ENCODE results near the gene EEA1.

The EEA1 gene

DNA sequence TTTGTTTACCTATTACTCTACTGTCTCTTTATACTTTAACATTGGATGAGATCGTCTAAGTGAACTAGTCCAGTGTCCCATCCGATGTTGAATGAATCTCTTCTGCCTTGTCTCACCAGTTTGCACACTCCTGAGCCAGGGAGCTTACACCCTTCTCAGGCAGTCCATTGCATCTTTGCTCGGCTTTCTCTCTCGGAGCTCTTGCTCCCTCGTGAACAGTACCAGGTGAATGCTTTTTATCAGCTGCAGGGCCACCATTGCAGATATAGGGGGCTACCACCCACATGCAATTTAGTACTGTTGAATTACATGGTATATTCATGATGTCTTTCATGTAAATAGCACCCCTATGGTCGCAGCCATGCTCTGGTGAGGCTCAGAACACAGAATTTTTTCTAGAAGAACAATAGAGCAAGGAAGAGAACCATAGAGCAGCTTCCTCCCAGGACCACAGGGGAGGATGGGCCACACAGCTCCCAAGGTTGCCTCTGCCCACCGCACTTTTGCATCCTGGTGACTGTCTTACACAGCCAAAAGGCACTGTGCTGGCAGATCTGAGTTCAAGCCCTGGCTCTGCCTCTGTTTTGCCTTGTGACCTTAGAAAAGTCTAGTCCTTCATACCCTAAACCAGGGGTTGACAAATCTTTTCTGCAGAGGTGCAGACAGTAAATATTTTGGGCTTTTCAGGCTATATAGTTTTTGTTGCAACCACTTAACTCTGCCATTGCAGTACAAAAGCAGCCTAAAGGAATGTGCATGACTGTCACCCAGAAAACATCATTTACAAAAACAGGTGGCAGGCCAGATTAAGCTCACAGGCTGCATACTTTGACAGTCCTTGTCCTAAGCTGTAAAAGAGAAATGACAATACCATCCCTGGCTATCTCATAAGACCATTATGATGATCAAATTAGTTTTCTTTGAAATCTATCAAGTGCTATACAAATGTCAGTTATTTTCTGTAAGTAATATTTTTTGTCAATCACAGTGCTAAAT is 190.9 kb downstream of the EEA1 start:
- H3K4me3 ChIP-seq (ENCODE audit: low read depth, low read length), result no peak overlapping the region
- no peaks in the 10 kb centered on the region for H3K36me3 ChIP-seq (ENCODE audit: control insufficient read depth, insufficient read depth, low read length)
- no peaks in the 10 kb centered on the region for H3K27me3 ChIP-seq (ENCODE audit: control insufficient read depth, insufficient read depth, low read length)
- no peak overlapping the region for H3K9ac ChIP-seq (ENCODE audit: low read depth, low read length)
- no peaks in the 10 kb centered on the region for H3K9me3 ChIP-seq (ENCODE audit: control insufficient read depth, insufficient read depth, low read length)
- H3K4me1 ChIP-seq (ENCODE audit: control insufficient read depth, insufficient read depth, low read length), result no peaks in the 10 kb centered on the region

DNA sequence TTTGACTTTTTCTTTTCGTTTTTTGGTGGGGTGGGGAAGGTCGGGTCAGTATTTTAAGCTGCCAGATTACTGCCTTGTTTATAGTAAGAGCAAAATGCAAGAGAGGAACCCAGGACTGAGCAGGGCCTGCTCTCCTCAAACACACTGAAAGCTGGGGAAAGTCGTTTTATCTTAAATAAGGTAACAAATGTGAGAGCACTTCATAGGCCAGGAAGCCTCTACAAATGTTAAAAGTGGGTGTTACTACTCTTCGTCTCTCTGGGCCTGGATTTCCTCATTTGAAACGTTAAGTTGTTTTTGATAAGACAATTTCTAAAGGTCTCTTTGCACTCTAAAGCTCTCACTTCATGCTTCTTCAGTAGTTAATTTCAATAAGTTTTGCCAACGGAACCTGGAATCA is 192.5 kb downstream of the EEA1 start:
- no peak overlapping the region for H3K9ac ChIP-seq (ENCODE audit: low read depth, low read length)
- H3K9me3 ChIP-seq (ENCODE audit: control insufficient read depth, insufficient read depth, low read length), result no peaks in the 10 kb centered on the region
- no peaks in the 10 kb centered on the region for H3K4me1 ChIP-seq (ENCODE audit: control insufficient read depth, insufficient read depth, low read length)
- H3K27me3 ChIP-seq (ENCODE audit: control insufficient read depth, insufficient read depth, low read length), result no peaks in the 10 kb centered on the region
- H3K36me3 ChIP-seq (ENCODE audit: control insufficient read depth, insufficient read depth, low read length), result no peaks in the 10 kb centered on the region
- no peak overlapping the region for H3K4me3 ChIP-seq (ENCODE audit: low read depth, low read length)

DNA sequence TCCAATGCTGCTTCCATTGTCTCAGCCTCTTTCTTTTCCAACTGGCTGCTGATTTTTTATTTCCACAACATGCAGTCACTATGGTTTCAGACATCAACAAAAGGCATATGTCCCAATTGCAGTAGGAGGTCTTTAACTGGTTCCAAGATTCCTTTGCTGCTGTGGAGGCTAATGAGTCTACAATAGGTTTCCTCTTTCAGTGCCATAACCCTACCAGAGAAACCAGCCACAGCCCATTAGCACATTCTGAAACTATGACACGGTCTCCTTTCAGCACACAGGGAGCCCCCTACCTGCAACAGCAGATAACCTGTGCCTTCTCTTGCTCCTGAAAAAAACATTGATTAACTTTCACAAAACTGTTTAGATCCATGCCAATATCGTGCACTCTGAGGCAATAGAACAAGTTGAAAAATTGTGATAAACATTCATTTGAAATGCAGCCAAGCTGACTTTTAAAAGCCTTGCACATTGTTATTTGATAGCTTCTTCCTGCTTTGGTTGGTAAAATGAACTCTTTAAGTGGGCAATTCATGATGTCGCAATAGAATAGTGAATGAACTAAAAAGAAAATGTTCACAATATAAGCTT is 193.9 kb downstream of the EEA1 start:
- Histone ChIP-seq H3K27me3 (ENCODE audit: control insufficient read depth, insufficient read depth, low read length) (no peaks in the 10 kb centered on the region), H3K4me1 (ENCODE audit: control insufficient read depth, insufficient read depth, low read length) (no peaks in the 10 kb centered on the region), H3K9me3 (ENCODE audit: control insufficient read depth, insufficient read depth, low read length) (no peaks in the 10 kb centered on the region), H3K4me3 (ENCODE audit: low read depth, low read length) (no peak overlapping the region), H3K9ac (ENCODE audit: low read depth, low read length) (no peak overlapping the region), H3K36me3 (ENCODE audit: control insufficient read depth, insufficient read depth, low read length) (no peaks in the 10 kb centered on the region)

DNA sequence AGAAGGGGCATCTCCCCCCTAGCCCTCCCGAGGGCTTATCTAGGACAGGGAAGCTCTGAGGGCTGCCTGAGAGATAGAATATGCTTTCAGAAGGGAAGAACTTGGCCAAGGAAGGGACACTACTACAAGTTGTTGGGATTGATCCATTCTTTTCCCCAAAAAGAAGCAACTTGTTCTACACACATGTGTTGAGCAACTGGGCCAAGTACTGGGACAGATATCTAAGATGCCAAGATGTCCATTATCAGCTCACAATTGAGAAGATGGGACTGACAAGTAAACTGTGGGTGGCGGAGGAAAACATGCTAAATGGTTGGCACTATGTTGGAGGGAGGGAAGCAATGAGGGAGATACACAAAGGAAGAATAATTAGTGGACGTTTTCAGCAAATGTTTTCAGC is 195.4 kb downstream of the EEA1 start:
- no peak overlapping the region for H3K9ac ChIP-seq (ENCODE audit: low read depth, low read length)
- H3K4me3 ChIP-seq (ENCODE audit: low read depth, low read length), result no peak overlapping the region
- no peaks in the 10 kb centered on the region for H3K27me3 ChIP-seq (ENCODE audit: control insufficient read depth, insufficient read depth, low read length)
- no peaks in the 10 kb centered on the region for H3K36me3 ChIP-seq (ENCODE audit: control insufficient read depth, insufficient read depth, low read length)
- no peaks in the 10 kb centered on the region for H3K9me3 ChIP-seq (ENCODE audit: control insufficient read depth, insufficient read depth, low read length)
- H3K4me1 ChIP-seq (ENCODE audit: control insufficient read depth, insufficient read depth, low read length), result no peaks in the 10 kb centered on the region

DNA sequence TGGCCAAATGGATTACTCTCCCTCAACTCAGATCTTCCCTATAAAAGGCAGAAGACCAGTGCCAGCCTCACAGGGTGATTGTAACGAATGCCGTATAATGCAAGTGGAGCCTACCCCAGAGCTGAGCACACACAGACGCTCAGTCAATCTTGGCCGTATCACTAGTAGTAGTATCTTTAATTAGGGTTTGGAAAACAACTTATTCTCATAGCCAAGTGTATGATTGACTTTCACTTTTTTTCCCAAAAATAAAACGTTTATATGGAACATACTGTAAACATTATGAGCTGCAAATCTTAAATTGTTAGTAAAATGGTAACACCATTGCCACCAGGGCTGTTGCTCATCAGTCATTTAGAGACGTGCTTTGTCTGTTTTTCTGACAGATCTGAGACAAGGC is 195.9 kb downstream of the EEA1 start:
- Histone ChIP-seq H3K9ac (ENCODE audit: low read depth, low read length) (no peak overlapping the region), H3K4me1 (ENCODE audit: control insufficient read depth, insufficient read depth, low read length) (no peaks in the 10 kb centered on the region), H3K9me3 (ENCODE audit: control insufficient read depth, insufficient read depth, low read length) (no peaks in the 10 kb centered on the region), H3K27me3 (ENCODE audit: control insufficient read depth, insufficient read depth, low read length) (no peaks in the 10 kb centered on the region), H3K36me3 (ENCODE audit: control insufficient read depth, insufficient read depth, low read length) (no peaks in the 10 kb centered on the region), H3K4me3 (ENCODE audit: low read depth, low read length) (no peak overlapping the region)

DNA sequence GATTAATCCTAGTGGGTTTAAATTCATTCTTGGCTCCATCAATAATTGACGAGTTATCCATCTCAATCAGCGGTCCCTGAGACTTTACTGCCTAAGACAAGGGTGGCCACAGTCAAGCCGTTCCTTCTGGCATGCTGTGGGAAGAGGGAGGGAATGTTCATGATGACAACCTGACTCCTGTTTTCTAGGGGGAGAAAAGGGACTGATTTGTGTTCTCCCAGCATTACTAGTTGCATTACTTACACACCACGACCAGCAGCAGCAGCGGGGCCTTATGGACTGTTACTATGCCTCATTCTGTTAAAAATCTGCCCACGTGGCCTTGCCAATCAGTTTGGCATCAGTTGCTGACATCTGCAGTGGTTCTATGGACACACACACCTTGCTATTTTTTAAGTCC is 196.4 kb downstream of the EEA1 start:
- no peaks in the 10 kb centered on the region for H3K27me3 ChIP-seq (ENCODE audit: control insufficient read depth, insufficient read depth, low read length)
- no peaks in the 10 kb centered on the region for H3K9me3 ChIP-seq (ENCODE audit: control insufficient read depth, insufficient read depth, low read length)
- H3K4me3 ChIP-seq (ENCODE audit: low read depth, low read length), result no peak overlapping the region
- no peaks in the 10 kb centered on the region for H3K36me3 ChIP-seq (ENCODE audit: control insufficient read depth, insufficient read depth, low read length)
- H3K9ac ChIP-seq (ENCODE audit: low read depth, low read length), result no peak overlapping the region
- H3K4me1 ChIP-seq (ENCODE audit: control insufficient read depth, insufficient read depth, low read length), result no peaks in the 10 kb centered on the region

DNA sequence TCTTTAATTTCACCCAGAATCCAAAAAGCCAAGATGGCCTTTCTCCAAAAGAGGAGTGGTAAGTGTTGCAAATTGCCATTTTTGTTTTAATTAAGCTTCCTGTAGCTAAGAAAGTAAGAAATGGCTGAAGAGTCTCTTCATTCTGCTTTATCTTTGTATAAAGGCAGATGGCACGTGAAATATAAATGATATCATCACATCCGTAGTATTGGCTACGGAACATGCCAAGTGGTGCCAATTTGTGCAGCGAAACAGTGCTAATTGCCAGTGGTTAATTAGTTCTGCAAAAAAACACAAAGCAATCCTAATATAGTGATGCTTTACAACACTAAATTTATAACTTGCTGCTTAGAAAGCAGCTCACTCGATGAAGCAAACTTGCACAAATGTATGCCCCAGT is 196.9 kb downstream of the EEA1 start:
- Histone ChIP-seq H3K4me1 (ENCODE audit: control insufficient read depth, insufficient read depth, low read length) (no peaks in the 10 kb centered on the region), H3K9ac (ENCODE audit: low read depth, low read length) (no peak overlapping the region), H3K4me3 (ENCODE audit: low read depth, low read length) (no peak overlapping the region), H3K9me3 (ENCODE audit: control insufficient read depth, insufficient read depth, low read length) (no peaks in the 10 kb centered on the region), H3K36me3 (ENCODE audit: control insufficient read depth, insufficient read depth, low read length) (no peaks in the 10 kb centered on the region), H3K27me3 (ENCODE audit: control insufficient read depth, insufficient read depth, low read length) (no peaks in the 10 kb centered on the region)

DNA sequence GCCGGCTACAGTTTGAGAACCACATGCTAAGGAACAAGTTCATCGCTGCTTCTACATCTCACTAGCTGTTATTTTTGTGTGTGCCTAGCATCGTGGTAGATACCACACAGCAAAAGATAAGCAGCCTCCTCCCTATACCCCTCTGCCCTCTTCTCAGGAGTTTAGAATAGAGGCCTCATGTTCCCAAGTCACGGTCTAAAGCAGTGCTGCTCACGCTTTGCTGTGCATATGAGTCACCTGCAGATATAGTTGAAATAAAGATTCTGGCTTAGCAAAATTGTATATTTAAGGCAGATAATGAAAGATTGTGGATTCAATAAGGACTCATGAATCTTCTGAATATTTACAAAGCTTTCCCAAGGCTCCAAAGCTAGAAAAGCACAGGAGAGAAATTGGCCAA is 198.3 kb downstream of the EEA1 start:
- no peaks in the 10 kb centered on the region for H3K27me3 ChIP-seq (ENCODE audit: control insufficient read depth, insufficient read depth, low read length)
- H3K4me3 ChIP-seq (ENCODE audit: low read depth, low read length), result no peak overlapping the region
- no peaks in the 10 kb centered on the region for H3K4me1 ChIP-seq (ENCODE audit: control insufficient read depth, insufficient read depth, low read length)
- H3K9ac ChIP-seq (ENCODE audit: low read depth, low read length), result no peak overlapping the region
- no peaks in the 10 kb centered on the region for H3K36me3 ChIP-seq (ENCODE audit: control insufficient read depth, insufficient read depth, low read length)
- no peaks in the 10 kb centered on the region for H3K9me3 ChIP-seq (ENCODE audit: control insufficient read depth, insufficient read depth, low read length)

DNA sequence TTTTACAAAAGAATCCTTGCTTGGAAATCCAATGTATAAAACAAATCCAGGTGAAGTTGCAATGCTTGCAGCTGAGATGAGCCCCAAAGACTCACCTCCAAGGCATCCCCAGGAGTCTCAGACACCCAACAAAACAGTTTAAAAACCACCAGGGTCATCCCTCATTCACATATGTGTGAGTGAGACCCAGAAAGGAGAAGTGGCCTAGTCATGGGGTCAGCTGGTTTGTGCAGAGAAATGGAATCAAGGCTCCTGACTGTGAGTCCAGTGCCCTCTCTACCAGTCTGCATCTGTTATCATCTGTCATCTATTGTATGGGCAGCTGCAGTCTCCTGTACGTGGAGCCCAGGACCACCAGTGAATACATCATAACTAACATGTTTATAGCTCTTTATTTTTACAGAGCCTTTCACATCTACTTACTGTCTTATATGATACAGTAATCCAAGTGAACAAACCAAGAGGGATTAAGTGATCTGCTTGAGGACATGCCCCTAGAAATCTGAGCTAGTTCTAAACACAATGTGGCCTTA is 199.3 kb downstream of the EEA1 start:
- H3K36me3 ChIP-seq (ENCODE audit: control insufficient read depth, insufficient read depth, low read length), result no peaks in the 10 kb centered on the region
- no peak overlapping the region for H3K9ac ChIP-seq (ENCODE audit: low read depth, low read length)
- H3K27me3 ChIP-seq (ENCODE audit: control insufficient read depth, insufficient read depth, low read length), result no peaks in the 10 kb centered on the region
- H3K9me3 ChIP-seq (ENCODE audit: control insufficient read depth, insufficient read depth, low read length), result no peaks in the 10 kb centered on the region
- no peak overlapping the region for H3K4me3 ChIP-seq (ENCODE audit: low read depth, low read length)
- no peaks in the 10 kb centered on the region for H3K4me1 ChIP-seq (ENCODE audit: control insufficient read depth, insufficient read depth, low read length)

DNA sequence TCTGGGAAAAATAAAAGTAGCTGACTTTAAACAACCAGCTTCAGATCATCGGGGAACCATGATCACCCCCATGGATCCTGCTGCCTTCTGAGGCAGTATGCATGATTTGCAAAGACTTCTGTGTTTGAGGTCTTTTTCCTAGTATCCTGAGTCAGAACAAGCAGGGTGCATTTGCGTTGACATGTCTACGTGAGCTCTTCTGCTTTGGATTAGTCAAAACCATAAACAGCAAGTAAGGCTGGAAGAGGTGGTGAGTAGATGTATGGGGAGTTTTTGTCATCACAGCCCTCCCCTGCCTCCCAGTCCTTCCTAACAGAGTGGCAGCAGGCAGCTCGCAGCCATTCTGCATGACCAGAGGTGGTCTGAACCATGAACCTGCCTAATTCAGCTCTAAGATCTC is 202.2 kb downstream of the EEA1 start:
- no peak overlapping the region for H3K4me3 ChIP-seq (ENCODE audit: low read depth, low read length)
- H3K36me3 ChIP-seq (ENCODE audit: control insufficient read depth, insufficient read depth, low read length), result no peaks in the 10 kb centered on the region
- no peaks in the 10 kb centered on the region for H3K27me3 ChIP-seq (ENCODE audit: control insufficient read depth, insufficient read depth, low read length)
- H3K4me1 ChIP-seq (ENCODE audit: control insufficient read depth, insufficient read depth, low read length), result no peaks in the 10 kb centered on the region
- no peak overlapping the region for H3K9ac ChIP-seq (ENCODE audit: low read depth, low read length)
- no peaks in the 10 kb centered on the region for H3K9me3 ChIP-seq (ENCODE audit: control insufficient read depth, insufficient read depth, low read length)

DNA sequence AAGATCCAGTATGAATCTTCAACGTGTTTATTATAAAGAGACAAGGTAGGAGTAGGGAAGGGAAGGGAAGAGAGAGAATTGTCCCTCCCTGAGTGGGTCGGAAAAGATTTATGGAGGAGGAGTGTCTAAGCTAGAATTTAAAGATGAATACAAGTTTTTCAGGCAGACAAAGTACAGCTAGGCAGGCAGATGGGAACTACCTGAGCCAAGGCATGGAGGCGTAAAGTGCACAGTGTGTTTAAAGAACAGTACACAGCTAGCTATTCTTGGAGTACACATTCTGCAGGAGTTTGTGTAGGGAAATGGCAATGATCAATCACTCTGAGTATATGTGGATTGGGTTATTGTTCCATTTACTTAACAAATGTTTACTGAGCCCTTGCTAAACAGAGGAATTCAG is 206.2 kb downstream of the EEA1 start:
- H3K4me1 ChIP-seq (ENCODE audit: control insufficient read depth, insufficient read depth, low read length), result no peaks in the 10 kb centered on the region
- H3K4me3 ChIP-seq (ENCODE audit: low read depth, low read length), result no peak overlapping the region
- no peaks in the 10 kb centered on the region for H3K9me3 ChIP-seq (ENCODE audit: control insufficient read depth, insufficient read depth, low read length)
- H3K9ac ChIP-seq (ENCODE audit: low read depth, low read length), result no peak overlapping the region
- no peaks in the 10 kb centered on the region for H3K27me3 ChIP-seq (ENCODE audit: control insufficient read depth, insufficient read depth, low read length)
- H3K36me3 ChIP-seq (ENCODE audit: control insufficient read depth, insufficient read depth, low read length), result no peaks in the 10 kb centered on the region

DNA sequence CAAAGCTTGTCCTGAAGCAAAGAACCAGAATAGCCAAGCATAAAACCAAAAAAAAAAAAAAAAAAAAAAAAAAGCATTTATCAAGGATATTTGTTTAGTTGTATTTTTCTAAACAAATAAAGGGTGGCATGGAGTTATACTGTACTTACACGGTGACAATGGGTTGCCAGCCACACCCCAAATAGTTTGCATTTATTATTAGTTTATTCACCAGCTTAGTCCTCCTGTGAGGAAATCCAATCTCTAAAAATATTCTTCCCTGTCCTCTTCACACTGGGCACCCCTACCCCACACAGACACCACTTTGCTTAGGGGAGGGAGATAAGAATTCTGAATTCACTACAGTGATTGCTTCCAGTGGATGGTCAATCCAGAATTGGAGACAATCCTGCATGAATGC is 207.4 kb downstream of the EEA1 start:
- H3K4me3 ChIP-seq (ENCODE audit: low read depth, low read length), result no peak overlapping the region
- H3K9me3 ChIP-seq (ENCODE audit: control insufficient read depth, insufficient read depth, low read length), result no peaks in the 10 kb centered on the region
- no peaks in the 10 kb centered on the region for H3K27me3 ChIP-seq (ENCODE audit: control insufficient read depth, insufficient read depth, low read length)
- H3K4me1 ChIP-seq (ENCODE audit: control insufficient read depth, insufficient read depth, low read length), result peaks cover 7% of the 10 kb centered on the region
- no peak overlapping the region for H3K9ac ChIP-seq (ENCODE audit: low read depth, low read length)
- H3K36me3 ChIP-seq (ENCODE audit: control insufficient read depth, insufficient read depth, low read length), result no peaks in the 10 kb centered on the region

All from iPS-15b (cell line).